GM18517 (cell line): Measurements from ENCODE around the gene CFAP77.
A peak's percentile ranks its signal among the peaks of the same experiment; 100 is the strongest.
"Not testable (repeated sequence)": the region's sequence is repeated elsewhere in the genome, so short reads cannot be mapped to it uniquely, and the experiment has no call there.

ENCODE experiments used
- ATAC-seq: cut with Tn5 transposase; IDR thresholded peaks from one replicate; pipeline ENCODE4 v1.9.1; 2021; ENCODE audit warnings: mild to moderate bottlenecking, moderate library complexity; ENCODE audit not compliant: unreplicated experiment

Gene CFAP77

GRCh38 chr9:132409828-132410528 is at the start of gene CFAP77:
TSS of gene CFAP77 (plus strand) at chr9:132410211. CDS start at chr9:132410272, 61 bp downstream.
- ATAC-seq: no peak

DNA sequence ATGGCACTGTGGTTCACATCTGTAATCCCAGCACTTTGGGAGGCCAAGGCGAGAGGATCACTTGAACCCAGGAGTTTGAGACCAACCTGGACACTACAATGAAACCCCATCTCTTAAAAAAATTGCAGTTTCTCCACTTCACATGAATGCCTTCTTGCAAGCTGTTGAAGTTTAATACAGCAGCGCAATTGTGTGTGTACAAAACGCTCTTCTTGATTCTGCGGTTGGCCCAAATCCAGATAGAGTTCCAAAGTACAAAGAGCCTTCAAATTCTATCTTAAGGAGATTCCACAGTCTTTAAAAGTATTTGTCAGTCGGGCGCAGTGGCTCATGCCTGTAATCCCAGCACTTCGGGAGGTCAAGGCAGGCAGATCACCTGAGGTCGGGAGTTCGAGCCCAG is 45.9 kb upstream of the CFAP77 start:
- ATAC-seq: no peak

DNA sequence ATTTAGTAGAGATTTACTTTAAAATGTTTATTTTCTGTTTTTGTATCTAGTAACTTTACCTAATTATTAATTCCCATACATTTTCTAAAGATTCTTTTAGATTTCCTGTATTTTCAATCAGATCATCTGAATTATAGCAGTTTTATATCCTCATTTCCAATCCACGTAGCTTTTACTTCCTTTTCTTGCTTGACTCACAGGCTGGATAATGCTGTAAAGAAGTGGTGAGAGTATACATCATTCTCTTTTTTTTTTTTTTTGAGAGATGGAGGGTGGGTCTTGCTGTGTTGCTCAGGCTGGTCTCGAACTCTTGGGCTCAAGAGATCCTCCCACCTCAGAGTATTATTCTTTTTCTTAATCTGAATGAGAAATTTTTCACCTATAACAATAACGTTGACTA is 44.0 kb upstream of the CFAP77 start:
- no peak for ATAC-seq

DNA sequence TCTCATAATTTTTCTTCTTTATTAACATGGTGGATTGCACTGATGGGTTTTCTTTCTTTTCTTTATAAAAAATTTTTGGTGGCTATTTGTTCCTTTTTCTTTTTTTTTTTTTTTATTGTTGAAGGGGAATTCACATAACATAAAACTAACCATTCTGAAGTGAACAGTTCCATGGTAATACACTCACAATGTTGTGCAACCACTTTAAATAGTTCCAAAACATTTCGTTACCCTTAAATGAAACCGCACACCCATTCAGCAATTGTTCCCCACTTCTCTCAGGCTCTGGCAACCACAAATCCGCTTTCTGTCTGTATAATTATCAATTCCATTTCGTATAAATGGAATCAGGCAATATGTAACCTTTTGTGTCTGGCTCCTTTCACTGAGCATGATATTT is 43.5 kb upstream of the CFAP77 start:
- ATAC-seq: no peak

- ATAC-seq: no peak
These were observed 42.2 kb upstream of the CFAP77 start for GRCh38 chr9:132367613-132368313.

DNA sequence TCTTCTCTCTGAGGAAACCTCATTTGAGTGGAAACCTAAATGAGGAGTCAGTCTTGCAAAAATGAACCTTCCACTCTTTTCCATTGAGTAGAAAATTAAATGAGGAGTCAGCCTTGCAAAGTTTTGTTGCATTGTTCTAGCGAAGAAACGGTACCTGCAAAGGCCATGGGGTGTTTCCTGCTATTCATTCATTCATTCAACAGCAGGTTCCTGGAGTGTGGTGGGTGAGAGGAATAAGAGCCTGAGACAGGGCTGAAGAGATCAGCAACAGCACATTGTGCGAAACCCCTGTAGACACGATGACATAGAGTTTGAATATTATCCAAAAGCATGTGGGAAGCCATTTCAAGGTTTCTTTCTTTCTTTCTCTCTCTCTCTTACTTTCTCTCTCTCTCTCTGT is 40.6 kb upstream of the CFAP77 start:
- no peak for ATAC-seq

GRCh38 chr9:132370592-132370991 is 39.4 kb upstream of the CFAP77 start:
- ATAC-seq: no peak

DNA sequence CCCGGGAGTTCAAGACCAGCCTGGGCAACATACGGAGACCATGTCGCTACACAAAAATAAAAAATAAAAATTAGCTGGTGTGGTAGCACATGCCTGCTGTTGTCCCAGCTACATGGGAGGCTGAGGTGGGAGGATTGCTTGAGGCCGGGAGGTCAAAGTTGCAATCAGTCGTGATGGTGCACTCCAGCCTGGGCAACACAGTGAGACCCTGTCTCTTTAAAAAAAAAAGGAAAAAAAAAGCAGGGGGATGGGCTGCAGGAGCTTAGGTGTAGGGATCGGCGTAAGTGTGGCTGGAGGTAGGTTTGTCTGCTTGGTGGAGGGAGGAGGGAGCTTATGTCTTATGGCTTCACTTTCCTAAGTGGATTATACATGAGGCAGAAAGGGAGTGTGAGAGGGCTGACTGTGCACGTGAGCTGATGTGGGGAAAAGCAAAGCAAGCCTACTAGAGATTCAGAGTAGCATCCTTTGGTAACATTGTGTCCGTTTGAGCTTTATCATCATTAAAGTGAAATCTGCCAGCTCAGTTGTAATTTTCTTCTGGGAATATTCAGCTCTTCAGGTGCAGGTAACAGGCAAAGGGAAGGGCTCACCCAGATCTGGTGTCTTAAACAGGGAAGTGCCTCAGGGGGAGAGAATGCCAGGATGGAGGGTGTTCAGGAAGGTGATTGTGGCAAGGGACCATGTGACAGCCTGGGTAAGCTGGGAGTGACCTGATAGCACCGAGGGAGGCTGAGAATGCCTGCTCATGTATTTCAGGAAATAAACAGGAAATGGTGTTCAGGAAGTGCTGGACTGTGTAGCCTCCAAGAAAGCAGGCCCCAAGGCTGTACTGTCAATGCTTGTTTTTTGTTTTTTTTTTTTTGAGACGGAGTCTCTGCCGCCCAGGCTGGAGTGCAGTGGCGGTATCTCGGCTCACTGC is 37.6 kb upstream of the CFAP77 start:
- no peak for ATAC-seq

DNA sequence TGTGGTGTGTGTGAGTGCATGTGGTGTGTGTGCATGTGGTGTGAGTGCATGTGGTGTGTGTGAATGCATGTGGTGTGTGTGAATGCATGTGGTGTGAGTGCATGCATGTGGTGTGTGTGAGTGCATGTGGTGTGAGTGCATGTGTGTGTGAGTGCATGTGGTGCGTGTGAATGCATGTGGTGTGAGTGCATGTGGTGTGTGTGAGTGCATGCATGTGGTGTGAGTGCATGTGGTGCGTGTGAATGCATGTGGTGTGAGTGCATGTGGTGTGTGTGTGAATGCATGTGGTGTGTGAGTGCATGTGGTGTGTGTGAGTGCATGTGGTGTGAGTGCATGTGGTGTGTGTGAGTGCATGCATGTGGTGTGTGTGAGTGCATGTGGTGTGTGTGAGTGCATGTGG is 32.2 kb upstream of the CFAP77 start:
- ATAC-seq: not testable (repeated sequence)

DNA sequence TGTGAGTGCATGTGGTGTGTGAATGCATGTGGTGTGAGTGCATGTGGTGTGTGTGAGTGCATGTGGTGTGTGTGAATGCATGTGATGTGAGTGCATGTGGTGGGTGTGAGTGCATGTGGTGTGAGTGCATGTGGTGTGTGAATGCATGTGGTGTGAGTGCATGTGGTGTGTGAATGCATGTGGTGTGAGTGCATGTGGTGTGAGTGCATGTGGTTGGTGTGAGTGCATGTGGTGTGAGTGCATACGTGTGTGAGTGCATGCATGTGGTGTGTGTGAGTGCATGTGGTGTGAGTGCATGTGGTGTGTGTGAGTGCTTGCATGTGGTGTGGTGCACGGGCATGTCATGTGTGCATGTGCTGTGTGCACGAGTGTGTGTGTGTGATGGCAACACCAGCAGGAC is 31.6 kb upstream of the CFAP77 start:
- ATAC-seq: not testable (repeated sequence)

DNA sequence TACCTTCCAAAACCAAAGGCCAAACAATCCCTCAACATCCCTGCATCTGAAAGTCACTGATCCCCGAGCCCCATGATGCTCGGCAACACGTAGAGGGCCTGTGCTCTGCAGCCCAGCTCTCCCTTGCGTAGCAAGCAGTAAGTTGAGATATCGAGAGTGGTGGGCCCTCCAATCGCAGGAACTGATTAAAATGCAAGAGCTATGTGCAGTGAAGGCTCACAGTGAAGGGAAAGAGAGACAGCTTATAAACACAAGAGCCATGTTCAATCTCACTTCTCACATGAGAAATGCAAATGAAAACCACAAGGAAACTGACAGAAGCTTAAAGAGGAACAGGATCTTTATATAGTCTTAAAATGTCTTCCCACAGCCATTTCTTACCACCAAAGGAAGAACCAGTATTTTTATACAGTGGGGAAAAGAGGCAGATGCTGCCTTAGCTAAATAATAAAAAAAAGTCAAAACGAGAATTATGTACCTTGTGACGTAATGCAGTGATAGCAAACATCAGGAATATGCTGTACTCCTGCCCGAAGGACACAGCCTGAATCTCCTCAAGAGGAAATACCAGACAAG is 28.0 kb upstream of the CFAP77 start:
- ATAC-seq: peak; percentile 82

- ATAC-seq: no peak
These were observed 26.5 kb upstream of the CFAP77 start for GRCh38 chr9:132383462-132383883.

GRCh38 chr9:132384376-132384775 is 25.6 kb upstream of the CFAP77 start:
- peak; percentile 50 for ATAC-seq

DNA sequence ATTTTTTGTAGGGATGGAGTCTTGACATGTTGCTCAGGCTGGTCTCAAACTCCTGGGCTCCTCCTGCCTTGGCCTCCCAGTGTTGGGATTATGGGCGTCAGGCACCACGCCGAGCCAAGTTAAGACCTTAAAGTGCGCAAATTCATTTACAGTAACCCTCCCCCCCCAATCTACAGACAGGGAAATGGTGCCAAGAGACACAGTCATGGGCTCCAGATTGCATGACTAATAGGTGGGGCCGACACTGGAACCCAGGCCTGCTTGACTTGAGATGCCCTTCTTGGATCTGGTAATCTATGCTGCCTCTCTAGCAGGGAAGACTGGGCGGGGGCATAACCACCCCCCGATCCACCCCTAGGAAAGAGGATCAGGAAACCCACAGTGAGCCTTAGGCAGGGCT is 22.9 kb upstream of the CFAP77 start:
- no peak for ATAC-seq

DNA sequence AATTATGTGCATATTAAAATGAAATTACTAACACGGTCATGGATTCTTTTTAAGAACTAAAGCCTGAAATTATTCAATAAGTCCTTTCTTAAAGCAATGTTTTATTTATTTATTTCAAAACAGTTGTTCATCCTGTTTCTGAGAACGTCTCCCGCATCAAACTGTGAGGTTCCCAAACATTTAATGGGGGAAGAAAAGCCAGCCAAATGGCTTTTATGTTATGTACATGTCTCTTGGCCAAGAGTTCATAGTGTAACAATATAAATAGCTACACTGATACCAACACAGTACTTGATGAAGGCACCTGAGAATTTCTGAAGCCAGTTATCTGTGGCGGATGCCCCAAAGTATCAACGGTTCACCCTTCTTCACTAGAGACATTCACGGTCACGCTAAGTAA is 19.0 kb upstream of the CFAP77 start:
- ATAC-seq: no peak

- ATAC-seq: no peak
These were observed 18.6 kb upstream of the CFAP77 start for GRCh38 chr9:132391449-132391848.

GRCh38 chr9:132395560-132395959 is 14.5 kb upstream of the CFAP77 start:
- ATAC-seq: no peak

- no peak for ATAC-seq
These were observed 8.2 kb upstream of the CFAP77 start for GRCh38 chr9:132401824-132402223.

GRCh38 chr9:132404228-132404881 is 5.7 kb upstream of the CFAP77 start:
- no peak for ATAC-seq

- ATAC-seq: peak; percentile 55
These were observed 3.4 kb upstream of the CFAP77 start, which contains the start of gene TTF1 for GRCh38 chr9:132406554-132407122. TSS of gene TTF1 (minus strand) at chr9:132406840. CDS start at chr9:132402821, 4,019 bp downstream.
